COLO668 (cell line): ENCODE measurements around the gene SMOC1.

Experiments
- DNase-seq: peaks from one replicate; lab custom pipeline; 2025; ENCODE audit not compliant: unreplicated experiment; lab: John Stamatoyannopoulos, UW

The SMOC1 gene

DNA sequence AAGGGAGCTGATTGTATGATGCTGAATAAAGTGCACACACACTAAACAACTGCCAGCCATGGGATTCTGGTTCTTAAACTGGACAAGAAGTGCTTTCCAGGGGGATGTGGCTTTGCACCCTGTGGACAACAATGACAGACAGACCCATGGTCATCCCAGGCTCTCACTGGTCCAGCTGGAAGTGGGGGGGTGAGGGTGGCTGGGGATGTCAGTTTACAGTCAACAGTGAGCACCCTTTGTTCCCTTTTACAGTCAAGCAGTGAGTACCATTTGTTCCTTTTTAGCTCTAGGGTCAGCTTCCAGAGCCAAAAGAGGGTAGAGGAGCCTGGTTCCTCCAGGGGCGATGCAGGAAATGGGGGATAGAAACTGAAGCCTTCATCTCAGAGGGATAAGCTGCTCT lies 100.7 kb downstream of the SMOC1 start:
- no peak for DNase-seq

DNA sequence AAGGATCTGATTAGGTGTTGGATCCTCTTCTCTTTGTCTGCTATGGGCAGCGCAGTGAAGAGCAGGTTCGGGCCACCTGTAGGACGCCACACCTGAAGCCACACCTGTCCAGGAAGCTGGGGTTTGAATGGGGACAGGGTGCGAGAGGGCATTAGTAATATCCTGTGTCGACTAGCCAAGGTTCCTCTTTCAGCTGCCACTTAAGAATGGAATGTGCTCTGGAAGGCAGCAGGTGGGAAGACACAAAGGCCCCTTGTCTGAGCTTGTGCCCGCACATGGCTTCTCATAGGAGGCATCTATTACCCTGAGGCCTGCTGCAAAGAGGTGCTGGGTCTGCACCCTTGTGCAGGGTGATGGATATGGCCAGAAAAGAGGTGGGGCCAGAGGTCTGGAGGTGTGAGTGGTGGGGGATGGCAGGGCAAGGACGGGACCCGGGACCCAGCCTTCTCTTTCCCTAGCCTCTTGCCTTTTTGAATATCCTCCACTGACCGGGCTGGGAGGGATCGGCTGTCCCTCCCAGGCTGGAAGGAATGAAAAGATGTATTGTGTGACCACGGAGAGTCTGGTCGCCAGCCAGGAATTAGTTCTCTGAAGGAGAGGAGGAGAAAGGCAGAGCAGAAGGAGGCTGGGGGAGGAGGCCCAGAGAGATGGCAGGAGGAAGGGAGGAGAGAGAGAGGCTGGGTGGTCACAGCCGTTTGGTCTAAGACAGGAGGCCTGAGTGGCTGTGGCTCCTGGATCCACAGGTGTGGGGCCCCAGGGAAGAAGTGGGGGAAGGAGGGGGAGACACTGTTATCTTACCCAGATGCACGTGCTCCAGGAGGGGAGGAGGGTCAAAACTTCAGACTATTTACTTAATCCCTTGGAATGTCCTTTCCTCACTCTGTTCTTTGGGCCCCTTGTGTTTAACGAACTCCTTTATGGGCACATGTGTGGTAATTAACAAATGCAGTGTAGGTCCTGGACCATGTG lies 101.5 kb downstream of the SMOC1 start:
- peak; percentile 81 for DNase-seq

DNA sequence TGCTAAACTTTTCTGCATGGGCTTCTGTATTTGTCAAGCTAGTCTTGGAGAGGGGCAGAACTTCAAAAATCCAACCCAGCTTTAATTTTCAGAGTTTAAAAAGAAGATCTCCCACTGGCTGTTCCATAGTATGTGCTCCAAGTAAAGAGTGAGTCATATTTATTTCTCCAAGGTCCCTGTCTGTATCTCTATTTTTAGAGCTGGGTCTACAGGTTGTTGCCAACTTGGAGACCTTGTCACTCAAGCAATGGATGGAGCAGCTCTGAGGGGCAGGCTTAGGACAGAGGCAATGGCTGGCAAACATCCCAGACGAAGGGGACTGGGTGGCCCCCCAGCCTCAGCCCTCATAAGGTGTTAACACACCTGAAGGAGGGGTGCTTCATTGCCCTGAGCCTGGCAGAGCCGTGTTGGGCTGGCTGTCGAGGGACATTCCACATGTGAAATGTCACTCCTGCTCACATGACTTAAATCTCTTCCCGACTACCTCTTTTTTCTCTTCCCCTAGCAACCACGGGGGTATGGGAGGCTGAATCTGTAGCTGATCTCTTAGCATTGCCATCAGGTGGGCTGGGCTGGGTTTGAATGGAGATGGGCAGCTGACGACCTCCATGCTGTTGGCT lies 103.1 kb downstream of the SMOC1 start:
- no peak for DNase-seq

DNA sequence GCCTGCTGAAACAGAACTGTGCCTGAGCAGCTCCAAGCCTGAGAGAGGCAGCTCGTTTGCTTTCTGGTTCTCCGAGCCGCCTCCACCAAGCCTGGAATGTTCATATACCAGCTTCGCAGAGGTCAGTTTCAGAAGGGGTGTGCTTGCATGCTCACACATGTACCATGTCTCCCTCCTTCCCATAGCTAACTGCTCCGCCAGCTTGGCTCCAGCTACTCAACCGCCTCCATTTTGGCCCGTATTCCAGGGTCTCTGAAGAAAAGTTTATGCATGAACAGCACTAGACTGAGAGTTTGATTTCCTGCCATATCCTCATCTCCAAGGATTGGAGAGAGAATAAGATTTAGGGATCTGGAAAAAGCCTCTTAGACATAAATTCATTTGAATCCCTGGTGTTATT lies 103.7 kb downstream of the SMOC1 start:
- no peak for DNase-seq

DNA sequence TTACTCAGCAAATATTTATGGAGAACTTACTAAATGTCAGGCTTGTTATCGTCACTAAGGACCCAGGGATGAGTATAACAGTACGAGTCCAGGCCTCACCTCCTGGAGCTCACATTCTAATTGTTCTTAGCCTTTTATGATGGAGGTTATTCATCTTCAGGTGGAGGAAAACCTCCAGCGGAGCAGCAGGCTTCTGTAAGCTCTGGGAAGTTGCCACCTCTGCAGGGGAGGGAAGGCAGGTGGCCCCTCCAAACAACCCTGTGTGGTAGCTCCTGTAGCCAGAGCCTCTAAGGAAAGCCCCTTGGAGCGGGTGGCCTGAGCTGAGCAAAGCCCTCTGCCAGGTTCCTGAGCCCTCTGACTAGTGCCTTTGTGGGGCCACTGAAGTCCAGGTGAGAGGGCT lies 104.1 kb downstream of the SMOC1 start:
- no peak for DNase-seq

DNA sequence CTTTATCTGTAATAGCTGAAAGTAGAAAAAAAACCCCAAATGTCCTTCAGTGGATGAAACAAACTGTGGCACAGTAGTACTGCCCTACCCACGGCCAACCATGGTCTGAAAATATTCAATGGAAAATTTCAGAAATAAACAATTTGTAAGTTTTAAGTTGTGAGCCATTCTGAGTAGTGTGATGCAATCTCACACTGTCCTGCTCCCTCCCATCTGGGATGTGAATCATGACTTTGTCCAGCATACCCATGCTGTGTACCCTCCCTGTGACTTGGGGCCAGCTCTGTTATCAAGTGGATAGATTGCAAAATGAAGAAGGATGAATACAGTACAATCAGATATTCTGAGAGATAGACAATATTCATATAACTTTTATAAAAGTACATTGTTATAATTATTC lies 106.2 kb downstream of the SMOC1 start:
- no peak for DNase-seq

DNA sequence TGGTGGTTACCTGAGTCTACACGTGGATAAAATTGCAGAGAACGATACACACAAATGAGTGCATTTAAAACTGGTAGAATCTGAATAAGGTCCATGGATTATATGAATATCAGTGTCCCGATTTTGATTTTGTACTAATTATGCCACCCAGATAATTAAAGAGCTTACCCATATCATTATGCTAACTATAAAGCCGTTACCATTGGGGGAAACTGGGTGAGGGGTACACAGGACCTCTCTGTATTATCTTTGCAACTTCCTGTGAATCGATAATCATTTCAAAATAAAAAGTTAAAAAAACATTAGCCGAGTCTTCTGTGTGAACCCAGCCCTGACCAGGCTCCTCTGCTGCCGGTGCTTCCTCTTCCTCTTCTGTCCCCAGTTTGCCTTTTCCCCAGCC lies 107.1 kb downstream of the SMOC1 start:
- DNase-seq, result no peak

DNA sequence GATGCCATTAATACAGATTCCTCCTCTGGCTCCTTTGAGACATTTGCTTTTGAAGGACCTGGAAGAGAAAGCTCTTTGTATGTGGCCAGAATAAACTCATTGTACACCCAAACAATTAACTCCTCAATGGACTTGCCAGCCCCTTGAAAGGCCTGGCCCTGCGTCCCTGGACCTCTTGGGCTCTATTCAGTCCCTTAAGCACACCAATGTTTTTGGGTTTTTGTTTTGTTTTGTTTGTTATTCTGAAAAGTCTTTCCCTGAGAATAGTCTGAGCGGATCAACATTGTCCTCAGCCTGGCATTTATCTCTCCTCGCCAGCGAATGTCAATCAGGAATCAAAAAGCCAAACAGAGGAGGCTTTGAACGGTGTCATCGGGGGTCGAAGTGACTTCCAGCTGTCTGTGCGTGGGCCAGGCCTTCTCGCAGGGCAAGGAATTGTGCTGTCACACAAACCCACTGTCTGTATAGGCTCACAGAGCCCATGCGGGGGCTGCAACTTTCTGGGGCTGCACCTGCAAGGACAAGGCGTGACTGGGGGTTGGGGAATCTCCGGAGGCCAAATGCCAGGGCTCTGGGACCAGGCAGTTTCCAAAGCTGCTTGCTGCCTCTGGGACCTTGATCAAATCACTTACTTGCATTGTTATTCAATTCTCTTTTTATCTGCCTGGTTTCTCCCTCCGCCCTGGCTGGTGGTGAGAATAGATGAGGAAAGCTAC lies 108.3 kb downstream of the SMOC1 start:
- DNase-seq, result no peak

DNA sequence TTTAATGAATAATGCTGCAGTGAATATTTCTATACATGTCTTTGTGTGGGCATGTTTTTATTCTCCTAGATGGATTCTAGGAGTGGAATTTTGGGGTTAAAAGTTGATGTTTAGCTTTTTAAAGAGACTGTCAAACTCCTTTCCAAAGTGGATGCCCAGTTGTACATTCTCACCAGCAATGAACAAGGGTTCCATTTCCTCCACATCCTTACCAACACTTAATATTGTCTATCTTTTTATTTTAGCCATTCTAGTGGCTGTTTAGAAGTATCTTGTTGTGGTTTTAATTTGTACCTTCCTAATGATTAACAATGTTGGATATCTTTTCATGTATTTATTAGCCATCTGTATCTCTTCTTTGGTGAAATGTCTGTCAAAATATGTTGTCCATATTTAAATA lies 109.8 kb downstream of the SMOC1 start:
- no peak for DNase-seq

DNA sequence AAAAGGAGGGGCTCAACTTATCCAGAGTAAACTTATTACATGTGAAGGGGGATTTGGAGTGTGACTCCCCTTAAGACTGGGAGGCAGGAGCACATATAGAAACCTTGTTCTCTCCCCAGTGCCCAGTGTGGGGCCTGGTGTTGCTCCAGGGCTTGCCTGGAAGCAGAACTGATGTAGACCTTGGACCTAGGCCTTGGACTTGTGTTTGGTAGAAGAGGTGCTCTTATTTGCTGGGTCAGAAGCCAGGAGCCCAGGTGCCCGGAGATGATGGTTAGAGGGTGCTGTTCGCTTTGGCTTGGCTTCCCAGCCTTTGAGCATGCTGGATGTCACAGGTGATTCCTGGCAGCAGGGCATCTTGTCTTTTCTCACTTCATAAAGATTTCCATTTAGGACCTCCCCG lies 110.4 kb downstream of the SMOC1 start:
- no peak for DNase-seq

DNA sequence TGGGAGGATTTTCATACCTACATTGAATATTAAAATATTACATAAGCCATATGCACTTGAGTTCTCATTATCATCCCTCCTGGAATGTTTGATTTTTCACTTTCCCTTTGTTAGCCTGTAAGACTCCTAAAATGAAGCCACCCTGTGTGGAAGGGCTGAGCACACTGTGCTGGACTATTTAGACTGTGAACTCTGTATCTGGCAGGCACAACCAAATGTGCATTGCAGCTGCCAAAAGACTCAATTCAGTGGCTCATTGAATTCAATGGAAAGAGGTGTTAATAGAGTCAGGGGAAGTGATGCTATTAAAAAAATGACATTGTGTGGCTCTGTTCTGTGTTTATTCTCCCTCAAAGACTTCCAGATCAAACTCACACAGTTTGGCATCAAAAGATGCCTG lies 111.1 kb downstream of the SMOC1 start:
- DNase-seq, result no peak

DNA sequence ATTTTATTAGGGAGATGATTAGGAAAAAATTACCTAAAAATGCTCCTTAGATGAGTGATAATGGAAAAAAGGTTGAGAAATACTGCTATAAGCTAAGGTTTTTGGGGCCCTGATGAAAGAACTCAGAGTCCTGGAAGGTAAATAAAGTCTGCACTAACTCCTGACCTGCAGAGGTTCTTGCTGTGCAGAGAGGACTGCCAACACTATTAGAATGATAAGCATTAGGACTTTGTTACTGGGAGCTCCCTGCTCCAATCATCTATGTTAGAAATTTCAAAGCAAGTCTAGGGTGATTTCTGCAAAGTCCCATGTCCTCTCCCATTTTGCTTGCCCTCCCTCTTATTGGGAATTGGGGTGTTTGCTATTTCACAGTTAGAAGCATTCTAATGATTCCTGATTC lies 112.2 kb downstream of the SMOC1 start:
- DNase-seq, result no peak

DNA sequence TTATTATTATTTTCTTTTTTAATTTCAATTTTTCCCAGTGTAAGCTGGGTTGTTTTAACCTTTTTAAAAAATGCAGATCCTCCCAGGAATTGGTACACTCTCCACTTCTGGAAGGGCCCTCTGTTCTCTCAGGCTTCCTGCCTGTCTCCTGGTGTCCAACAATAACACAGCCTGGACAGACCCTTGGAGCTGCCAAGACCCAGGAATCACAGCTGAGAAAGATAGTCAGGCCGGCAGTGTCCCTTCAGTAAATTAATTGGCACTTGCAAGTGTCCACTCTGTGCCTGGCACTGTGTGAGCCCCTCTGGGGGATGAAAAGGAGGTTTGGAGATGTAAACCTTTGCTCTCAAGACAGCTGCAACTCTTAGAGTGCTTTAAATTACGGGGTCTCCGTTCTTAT lies 113.3 kb downstream of the SMOC1 start:
- DNase-seq, result no peak

DNA sequence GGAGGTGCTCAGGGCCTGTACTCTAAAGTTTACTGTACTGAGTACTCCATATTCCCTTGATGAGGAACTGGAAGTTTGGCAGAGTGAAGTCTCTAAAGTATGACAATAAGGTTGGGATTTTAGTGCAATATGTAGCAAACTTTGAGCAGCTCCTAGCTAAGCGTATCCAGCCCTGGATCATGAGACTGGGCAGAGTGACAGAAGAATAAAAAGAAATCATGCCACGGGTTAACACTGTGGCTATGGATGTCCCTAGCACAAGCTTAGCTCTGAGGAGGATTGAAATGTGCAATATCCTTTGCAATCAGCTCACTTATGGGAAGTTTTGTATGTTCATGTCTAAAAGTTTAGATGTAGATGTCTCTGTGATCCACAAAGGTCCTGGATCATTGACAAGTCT lies 114.1 kb downstream of the SMOC1 start:
- DNase-seq, result no peak

DNA sequence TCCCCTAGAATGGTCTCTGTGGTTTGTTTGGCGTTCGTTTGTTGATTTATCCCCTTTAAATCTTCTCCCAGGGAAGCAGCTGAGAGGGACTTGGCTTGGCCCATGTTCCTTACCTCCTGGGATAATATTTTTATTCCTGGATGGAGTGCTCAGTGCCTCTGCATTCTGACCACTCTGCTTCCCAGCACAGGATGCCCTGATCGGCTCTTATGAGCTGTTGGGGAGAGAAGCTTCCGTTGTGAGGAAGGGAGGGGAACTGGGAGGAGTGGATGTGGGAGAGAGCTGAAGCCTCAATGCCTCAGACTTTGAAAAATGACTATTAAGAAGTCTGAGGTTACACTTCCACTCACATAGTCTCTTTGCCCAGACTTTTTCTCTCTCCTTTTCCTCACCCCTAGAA lies 114.8 kb downstream of the SMOC1 start:
- no peak for DNase-seq

DNA sequence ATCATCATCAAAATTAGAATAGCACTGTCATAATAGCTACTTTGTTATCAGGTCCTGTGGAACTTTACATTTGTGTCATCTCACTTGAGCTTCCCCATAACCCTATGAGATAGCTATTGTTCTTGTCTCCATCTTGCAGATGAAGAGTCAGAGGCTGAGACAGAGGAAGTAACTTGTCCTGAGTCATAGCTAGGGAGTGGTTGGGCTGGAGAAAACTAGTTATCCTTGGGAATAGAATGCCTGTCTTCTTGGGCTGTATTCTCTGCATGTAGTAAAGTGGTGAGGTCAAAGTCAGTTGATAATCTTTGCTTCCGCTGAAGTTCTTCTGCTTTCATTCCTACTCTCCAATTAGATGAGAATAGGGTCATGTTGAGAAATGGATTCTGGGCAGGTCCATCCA lies 117.0 kb downstream of the SMOC1 start:
- DNase-seq, result no peak

DNA sequence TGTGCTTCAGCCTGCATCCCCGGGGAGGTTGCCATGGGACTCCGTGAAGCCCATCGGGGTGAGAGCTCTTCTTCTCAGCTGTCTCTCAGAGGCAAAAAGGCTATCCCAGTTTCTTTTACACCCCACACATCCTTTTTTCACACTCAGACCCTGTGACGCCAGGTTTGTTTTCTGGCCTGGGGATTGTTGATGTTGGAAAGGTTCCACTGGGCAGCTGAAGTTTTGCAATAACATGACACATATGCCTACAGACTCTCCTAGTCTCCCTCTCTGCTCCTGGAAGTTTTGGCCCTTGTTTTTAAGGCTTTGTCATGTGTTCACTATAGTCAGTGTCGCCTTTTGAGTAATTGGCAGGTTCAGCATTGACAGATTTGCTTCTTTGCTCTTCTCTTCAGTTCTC lies 118.6 kb downstream of the SMOC1 start:
- DNase-seq, result no peak

DNA sequence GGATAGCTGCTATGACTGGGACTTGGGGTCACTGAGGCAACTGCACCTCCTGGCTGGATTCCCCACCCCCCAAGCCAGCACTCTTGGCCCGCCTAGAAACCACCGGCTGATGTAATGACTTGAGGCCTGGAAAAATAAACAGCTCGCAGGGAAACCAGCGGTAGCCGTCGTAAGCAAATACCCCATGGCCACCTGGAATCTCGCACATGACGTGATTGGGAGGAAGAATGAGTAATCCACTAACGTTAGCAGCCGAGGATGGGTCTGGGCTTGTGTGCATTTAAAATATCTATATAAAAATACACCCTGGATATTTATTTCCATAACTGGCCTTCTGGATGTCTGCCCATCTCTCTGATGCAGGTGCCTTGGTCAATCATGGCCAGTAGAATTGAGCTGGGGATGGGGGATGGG lies 120.1 kb downstream of the SMOC1 start:
- DNase-seq, result peak; percentile 94

DNA sequence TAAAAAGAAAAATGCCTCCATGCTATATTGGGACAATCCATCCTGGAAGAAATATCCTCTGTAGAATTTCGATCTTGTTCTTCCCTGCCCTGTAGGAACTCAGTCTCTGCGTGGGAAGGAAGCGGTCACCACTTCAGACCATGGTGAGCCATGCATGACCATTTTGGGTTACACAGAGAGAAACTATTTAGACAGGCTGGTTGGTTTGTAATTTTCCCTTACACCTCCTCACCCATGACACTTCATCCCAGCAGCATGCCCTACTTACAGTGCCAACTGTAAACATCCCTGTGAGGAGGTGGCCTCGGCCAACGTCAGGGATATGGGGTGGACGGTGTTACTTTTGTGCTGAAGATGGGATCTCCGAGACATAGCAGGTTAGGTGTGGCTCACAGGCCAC lies 121.4 kb downstream of the SMOC1 start:
- DNase-seq, result no peak

DNA sequence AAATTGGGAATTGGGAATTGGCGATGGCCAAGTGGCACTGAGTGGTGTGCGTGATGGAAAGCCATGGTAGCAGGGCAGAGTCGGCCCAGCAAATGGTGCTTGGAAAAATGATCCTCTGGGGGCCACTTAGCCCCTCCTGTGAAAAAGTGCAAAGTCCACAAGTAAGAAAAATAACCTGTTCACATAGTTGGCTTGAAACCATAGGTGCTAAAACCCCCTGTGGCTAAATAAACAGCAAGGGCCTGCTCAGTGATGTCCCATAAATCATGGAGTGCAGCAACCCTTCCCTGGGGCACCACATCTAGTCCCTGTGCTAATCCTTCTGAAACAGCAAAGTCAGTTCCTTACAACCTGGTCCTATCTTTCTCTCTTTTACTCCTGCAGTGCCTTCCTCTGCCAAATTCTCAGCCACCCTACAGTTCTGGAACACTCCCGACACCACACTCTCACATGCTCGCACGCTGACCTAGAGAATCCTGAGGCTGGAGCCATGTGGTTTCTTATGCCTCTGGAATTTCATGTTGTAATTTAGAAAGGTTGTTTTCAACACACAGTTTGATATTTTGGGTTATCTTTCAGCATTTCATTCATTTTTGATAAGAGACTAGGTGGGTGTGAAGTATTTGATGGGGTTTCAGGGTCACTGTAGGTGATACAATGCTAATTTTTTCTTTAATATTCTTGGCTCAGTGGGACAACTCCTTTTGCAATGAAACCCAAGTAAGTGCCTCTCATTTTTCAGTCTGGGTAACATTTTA lies 123.6 kb downstream of the SMOC1 start:
- peak; percentile 78 for DNase-seq

DNA sequence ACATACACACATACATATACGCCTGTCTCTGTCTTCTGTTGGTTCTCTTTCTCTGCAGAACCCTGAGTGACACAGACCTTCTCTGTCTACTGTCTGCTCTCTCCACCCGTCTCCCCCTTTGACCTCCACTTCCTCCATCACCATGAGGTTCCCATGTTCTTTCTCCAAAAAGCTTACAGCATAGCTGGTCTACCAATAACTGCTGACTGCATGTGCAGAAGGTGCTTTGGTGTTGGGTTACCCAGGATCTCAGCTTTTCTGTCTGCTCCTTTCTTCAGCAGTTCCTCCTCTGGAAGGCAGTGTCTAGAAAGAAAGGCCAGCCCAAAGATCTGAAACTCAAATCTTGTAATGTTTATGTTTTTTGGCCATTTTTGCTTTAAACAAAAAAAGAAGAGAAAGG lies 125.6 kb downstream of the SMOC1 start:
- DNase-seq, result no peak
